GM19240 (cell line): Measurements from ENCODE around the gene GATAD2B.
"Not testable (repeated sequence)": the region's sequence is repeated elsewhere in the genome, so short reads cannot be mapped to it uniquely, and the experiment has no call there.

ENCODE experiments used
- DNase-seq: peaks from one replicate; pipeline ENCODE4 v3.0.0; 2011; ENCODE audit warnings: low spot score; ENCODE audit not compliant: insufficient read length

GATAD2B gene

DNA sequence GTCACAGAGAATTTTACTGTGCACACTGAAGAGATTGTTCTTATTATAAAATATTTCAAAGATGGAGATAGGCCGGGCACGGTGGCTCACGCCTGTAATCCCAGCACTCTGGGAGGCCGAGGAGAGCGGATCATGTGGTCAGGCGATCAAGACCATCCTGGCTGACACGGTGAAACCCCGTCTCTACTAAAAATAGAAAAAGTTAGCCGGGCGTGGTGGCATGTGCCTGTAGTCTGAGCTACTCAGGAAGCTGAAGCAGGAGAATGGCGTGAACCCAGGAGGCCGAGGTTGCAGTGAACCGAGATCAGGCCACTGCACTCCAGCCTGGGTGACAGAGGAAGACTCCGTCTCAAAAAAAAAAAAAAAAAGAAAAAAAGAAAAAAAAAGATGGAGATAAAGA, 82.0 kb downstream of the GATAD2B start:
- DNase-seq, result not testable (repeated sequence)

DNA sequence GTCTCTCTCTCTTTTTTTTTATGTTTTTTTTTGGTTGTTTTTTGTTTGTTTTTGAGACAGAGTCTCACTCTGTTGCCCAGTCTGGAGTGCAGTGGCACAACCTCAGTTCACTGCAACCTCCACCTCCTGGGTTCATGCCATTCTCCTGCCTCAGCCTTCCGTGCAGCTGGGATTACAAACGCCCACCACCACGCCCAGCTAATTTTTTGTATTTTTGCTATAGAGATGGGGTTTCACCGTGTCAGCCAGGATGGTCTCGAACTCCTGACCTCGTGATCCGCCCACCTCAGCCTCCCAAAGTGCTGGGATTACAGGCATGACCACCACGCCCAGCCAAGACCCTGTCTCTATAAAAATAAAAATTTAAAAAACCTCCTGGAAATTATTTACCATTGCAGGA, 88.8 kb downstream of the GATAD2B start:
- DNase-seq, result not testable (repeated sequence)

DNA sequence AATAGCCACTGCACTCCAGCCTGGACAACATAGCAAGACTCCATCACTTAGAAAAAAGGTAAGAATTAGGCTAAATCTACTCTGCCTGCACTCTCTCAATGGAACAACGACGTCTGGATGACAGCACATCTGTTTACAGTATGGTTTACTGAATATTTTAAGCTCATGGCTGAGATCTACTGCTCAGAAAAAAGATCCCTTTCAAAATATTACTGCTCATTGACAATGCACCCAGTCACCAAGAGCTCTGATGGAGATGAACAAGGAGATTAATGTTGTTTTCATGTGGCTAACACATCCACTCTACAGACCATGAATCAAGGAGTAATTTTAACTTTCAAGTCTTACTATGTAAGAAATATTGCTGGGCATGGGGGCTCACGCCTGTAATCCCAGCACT, 89.6 kb downstream of the GATAD2B start:
- no peak for DNase-seq

DNA sequence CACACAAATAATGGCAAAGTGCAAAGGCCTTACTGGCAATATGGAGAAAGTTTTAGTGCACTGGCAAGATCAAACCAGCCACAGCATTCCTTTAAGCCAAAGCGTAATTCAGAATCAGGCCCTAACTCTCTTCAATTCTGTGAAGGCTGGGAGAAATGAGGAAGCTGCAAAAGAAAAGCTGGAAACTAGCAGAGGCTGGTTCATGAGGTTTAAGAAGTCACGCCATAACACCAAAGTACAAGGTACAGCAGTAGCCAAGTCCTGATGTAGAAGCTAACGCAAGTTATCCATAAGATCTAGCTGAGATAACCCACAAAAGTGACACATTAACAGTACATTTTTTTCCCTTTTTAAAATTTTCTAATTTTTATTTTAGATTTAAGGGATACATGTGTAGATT, 90.5 kb downstream of the GATAD2B start:
- no peak for DNase-seq

DNA sequence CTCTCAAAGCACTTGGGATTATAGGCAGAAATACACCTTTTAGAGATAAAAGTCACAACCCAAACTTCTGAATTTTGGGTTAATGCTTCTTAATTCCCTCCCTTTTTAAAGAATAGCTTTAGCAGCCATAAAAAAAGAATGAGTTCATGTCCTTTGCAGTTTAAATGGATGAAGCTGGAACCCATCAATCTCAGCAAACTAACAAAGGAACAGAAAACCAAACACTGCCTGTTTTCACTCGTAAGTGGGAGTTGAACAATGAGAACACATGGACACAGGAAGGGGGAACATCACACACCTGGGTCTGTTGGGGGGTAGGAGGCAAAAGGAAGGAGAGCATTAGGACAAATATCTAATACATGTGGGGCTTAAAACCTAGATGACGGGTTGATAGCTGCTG, 91.7 kb downstream of the GATAD2B start:
- DNase-seq, result no peak

DNA sequence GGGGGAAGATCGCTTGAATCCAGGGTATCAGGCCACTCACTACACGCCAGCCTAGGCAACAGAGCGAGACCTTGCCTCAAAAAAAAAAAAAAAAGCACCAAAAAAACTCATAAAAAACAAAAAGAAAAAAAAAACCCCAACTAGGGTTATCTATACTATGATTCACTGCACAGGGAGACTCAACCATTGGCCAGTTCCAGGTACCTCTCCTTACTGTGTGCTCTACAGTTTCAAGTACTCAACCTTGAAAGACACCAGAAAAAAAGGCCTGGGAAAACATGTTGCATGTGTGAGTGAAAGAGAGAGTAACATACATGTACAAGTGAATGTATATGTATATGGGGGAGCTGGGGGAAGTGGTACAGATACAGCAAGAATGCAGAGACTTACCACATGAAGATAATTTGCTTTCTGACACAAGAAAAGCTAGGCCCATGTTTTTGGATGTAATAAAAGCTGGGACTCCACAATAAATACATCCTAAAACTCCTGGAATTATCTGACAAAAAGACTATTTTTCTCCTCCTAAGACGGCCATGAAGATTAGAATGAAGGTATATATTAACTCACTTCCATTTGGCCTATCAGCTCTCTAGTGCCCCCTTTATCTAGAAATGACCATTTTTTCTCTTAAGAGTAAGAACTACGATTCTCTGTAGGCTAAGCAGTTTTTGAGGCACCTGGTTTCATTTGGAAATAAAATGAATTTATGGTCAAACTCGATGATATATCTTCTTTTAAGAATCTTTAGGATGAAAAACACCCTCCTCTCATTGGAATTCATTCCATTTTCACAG, 95.4 kb downstream of the GATAD2B start:
- no peak for DNase-seq

DNA sequence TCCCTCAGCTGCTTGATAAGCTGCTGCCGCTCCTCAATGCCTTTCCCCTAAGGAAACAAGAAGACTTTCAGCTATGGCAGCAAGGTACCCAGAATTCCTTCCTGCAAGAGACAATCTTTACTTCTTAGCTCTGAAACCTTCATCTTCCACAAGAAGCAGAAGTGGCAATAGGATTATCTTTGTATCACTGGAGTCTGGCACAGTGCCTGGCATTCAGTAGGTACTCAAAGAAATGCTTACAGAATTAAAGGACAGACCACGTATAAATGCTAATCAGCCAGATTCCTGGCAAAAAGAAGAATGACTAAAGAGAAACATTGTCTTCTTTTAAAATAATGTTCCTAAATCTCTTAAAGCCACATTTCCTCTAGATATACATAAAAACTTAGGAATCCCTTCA, 103.9 kb downstream of the GATAD2B start:
- DNase-seq, result no peak

DNA sequence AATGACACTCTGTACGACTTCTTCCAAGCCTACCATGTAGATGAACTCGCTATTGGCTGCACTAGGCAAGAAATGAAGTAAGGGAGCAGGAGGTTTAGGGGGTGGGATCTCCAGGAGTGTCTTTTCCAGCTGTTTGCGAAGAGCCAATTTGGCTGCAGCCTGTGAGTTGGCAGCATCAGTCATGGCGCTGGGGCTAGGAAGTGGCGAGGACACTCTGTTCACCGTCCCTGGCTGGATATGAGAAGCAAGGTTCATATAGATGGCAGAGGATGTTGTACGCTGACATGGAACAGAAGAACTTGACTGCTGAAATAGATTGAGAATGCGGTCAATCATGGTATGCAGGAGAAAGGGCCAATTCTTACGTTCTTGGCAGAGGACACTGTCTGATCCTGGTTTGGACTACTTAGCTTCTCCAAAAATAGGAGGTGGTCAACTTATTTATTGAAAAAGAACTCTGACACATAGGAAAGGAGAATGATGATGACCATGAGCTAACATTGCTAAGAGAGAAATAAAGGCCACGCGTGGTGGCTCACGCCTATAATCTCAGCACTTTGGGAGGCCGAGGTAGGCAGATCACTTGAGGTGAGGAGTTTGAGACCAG, 106.4 kb downstream of the GATAD2B start:
- no peak for DNase-seq

DNA sequence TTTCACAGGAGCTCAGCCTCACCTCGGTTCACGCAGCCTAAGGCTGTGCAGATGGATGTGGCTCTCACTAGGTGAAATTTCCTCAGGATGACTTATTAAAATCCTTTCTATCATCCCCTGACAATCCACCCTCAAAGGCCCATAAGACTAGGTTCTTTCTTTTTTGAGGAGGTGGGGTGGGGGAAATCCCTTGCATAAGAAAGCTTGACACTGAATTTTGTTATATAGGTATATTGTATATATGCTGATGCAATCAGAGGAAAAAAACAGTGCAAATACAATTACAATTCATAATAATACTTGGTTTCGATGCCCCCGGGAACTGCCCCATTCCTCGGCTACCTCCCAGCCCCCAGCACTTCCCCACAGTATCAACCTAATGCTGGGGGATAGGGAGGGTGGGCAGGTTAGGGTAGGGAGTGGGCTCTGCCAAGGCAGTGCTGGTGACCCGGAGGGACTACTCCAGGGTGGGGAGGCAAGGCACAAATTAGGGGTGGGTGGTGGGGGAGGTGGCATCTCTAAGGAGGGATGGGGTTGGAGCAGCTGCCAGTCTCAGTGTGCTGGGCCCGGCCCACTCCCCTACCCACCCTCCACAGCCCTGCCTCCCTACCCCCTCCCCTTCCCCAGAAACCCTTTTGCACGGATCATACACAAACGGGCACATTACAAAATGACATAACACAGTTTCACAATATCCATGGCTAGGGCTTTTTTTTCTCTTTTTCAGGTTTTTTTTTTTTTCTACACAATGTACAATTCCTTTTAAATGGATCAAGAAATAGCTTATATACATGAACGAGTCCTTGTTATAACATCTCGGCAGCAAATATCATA, 116.7 kb downstream of the GATAD2B start:
- no peak for DNase-seq

DNA sequence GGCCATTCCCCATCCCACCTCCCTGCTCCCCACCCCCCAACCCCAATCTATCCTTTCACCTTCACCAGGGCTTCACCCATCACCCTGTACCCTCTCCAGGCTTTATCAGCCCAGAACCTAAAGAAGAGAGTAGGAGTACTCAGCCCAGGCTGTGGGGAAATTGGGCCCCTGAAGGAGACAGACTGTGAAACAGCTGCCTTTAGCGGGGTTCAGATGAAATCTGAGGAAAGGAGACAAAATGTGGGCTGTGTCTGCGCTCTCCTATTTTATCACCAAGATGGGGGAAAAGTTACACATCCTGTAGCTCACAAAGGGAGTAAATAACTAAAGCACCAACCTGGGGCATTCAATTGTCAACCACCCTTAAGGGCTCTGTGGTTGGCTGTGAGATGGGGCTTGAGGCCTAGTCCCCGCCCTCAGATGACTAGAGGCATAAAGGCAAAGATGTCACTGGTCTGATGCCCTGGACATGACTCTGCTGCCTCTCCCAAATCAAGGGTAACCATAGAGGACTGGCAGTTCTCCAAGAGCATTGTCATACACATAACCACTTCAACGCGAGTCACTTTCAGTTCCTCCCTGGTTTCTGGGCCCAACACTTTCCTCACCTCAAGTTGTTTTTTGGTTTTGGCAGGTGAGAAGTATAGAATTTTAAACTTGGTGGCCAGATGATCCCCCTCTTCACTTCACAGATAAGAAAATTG, 117.6 kb downstream of the GATAD2B start:
- DNase-seq, result peak; percentile 90

DNA sequence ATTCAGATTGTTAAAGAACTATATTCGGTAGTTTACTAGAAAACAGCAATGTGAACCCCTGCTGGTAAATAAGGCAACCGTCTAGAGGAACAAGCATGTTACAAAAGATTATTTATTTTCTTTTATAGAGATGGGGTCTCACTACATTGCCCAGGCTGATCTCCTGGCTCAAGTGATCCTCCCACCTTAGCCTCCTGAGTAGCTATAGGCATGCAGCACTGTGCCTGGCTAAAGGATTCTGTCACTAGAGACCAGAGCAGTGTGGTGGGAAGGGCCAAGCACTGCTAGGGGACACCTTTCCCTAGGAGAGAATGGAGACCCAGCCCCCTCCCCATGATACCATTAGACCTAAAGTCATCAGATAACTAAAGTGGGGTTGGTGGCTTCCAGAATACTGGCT, 118.7 kb downstream of the GATAD2B start:
- DNase-seq, result no peak

DNA sequence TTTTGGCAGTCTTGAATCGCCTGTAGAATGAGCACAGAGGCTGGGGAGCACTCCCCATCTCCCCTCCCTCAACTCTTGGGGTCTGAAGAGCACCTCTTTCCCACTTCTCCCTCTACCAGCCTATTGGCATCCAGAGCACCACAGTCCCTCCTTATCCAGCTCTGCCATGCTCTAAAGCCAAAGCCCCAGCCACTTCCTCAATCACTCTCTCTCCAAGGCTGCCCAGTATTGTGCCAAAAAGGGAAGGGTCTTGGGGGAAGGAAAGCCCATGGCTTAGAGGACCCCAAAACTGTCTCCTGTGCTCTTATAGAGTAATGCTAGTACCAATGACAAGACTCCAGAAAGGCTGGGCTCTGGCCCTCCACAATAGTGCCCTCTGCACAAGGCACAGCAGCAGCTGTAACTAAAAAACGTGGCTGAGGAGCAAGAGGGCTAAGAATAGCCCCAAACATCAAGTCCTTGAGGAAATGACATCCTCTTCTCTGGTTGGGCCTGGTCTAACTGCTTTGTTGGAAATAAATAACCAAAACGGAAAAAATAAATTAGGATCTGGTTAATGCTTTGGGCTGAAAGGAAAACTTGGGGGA, 119.2 kb downstream of the GATAD2B start:
- DNase-seq, result no peak

DNA sequence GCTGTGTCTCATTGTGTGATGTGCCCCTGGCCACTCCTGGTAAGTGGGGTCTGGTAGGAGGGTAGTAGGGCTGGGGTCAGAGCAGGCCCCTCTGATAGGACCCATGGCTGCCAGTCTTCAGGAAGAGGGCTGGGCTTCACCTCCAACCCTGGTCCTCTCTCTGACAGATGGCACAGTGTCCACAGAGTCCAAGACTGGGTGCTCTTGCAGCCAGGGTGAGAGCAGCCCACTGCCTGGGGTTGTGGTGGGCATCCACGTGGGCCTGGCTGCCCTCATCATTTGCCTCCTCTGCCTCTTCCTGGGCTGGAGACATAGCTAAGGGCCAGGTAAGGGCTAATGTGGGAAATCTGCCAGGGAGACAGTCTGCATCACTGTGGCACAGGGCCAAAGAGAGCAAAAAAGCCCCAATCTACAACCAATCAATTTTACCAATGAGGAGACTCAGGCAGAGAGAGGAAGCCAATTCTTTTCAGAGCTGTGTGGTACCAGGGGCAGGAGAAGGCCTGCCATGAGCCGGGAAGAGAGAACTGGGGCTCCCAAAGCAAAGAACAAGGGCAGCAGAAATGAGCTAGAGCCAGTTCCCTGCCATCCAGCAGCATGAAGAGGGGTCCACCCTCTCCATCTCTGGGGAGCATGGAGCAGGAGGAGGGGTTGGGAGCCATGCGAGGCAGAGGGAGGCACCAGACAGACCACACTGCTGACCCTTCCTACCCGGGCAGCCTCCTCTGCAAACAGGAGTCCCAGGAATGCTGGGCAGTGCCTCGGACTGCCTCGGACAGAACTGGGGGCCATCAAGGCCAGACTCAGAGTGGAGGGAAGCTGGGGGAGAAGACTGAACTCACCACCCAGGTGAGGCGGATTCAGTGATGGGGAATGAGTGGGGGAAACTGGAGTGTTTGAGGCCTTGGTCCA, 120.7 kb downstream of the GATAD2B start:
- no peak for DNase-seq

DNA sequence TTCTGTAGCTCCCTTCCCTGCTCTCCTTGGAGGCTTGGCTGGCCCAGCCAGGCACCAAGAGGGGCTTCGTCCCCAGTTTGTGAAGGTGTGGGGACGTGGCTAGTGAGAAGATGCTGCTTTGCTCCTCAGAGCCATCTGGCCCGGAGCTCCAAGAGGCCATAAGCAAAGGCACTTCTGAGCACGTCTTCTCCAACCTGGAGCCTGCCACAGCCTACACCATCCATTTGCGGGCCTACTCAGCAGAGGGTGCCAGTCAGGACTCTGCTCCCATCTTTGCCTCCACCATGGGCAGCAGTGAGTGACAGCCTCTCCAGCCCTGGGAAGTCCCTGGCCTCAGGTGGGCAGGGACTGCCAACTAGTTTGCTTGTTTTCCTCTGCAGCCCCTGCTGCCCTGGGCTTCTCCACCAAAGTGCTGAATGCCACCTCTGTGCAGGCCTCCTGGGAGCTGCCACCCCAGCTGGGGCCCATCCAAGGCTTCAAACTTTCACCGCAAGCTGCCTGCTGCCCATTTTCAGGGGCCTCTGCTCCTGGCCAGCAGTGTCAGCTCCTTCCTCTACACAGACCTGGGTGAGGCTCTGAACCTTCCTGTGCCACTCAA, 121.6 kb downstream of the GATAD2B start:
- no peak for DNase-seq

DNA sequence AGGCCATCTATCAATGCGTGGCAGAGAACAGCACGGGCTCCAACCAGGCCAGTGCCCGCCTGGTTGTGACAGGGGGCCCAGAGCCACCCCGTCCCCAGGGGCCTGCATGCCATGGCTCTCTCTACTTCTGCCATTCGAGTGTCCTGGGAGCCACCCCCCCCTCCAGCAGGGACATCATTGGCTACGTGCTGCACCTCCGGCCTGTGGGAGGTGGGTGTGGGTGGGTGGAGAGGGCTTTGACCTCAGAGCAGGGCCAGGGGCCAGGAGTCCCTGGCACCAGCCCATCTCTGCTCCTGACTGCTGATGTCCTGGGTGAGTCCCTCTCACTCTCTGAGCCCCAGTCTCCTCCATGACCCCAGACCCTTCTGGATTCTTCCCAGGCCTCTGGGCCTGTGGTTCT, 122.3 kb downstream of the GATAD2B start:
- DNase-seq, result no peak

DNA sequence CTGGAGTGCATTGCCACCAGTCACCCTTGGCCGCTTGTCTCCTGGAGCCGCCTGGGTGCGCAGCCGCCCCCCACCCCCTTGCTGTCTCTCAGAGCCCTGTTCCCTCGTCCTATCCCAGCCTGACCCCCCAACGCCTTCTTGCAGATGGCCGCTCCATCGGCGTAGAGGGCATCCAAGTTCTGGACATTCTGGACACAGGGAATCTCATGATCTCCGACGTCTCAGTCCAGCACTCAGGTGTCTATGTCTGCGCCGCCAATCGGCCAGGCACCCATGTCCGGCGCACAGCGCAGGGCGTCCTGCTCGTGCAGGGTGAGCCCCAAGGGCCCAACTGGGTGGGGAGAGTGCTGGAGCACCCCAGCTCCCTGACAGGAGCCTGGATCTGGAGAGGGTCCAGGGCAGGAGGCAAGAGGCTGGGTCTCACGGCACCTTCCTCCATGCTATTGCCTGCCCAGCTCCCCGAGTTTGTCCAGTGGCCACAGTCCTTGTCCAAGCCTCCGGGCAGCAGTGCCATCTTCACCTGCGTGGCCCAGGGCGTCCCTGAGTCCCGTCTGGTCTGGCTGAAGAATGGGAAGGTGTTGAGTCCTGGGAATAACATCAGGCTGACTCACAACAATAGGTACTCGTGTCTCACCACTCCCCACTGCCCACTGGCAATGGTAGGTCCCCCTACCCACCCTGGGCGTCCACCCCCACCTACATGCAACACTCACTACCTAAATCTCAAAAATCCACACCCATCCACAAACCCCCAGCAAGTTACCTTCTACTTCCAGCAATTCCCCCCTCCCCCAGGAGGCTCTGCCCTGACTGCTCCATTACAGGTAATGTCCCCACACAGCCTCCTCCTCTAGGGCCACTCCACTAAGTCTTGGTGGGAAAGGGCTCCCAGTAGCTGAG, 123.0 kb downstream of the GATAD2B start:
- no peak for DNase-seq

DNA sequence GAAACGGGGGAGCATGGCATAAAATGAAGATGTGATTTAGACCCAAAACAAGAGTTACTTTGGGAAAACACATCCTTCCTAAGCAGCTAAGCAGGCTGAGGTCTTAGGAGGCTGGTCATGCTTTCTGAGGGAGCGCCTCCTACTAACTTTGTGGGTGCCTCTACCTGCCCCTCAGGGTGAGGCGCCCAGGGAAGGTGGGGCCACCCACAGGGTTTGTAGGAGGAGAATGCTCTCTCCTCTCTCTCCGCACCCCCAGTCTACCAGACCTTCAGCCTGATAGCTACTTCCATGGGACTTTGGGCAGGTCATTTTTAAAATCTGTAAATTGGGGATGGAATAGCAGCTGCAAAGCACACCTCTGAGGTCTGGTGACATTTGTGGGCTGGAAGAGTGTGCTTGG, 123.8 kb downstream of the GATAD2B start:
- DNase-seq, result no peak

DNA sequence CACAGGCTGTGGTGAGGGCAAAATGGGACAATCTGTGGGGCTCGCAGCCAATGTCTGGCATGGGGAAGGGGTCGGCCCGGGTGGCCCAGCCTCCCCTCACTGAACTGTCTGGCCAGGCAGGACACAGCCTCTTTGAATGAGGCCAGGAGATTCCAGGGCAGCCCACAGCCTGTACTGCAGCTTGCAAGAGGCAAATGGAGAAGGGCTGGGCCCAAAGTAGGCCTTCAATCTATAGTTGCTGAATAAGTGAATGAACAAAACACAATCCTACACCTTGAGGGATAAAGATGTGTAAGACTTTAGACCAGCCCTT, 124.3 kb downstream of the GATAD2B start:
- DNase-seq, result no peak
